SU-DHL-6 (cell line): Measurements from ENCODE around the gene DMD.

Experiments used
- EZH2phosphoT487 ChIP-seq: fragments of 200-600 bp; sonication (generic), shearing (Covaris generic); conservative IDR thresholded peaks from 2 replicates; pipeline ENCODE4 v1.6.1; 2018; ENCODE audit warnings: mild to moderate bottlenecking, antibody characterized with exemption, low read length, moderate library complexity, mixed read lengths
- TF ChIP-seq, protein P1 (sequence below): fragments of 200-600 bp; sonication (generic); IDR thresholded peaks from one replicate; pipeline ENCODE4 v1.5.1; 2017; ENCODE audit warnings: antibody characterized with exemption, mild to moderate bottlenecking, low read length, moderate library complexity; ENCODE audit not compliant: insufficient read depth, poor library complexity, severe bottlenecking

DNA sequence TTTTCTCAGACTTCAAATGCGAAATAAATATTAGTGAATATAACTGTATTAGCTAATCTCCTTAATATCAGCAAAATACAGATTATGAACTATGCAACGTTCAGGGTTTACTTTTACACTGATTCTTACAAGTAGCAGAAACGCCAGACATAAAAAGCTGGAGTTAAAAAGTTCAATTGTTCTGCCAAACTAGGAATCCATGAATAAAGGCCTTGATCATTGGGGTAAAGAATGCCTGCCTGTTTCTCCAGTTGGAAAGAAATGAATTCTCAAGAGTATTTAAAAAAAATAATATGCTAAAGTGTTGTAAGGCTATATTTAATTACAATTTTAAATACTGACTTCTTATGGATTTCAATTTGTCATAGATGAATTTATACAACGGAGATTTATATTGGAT is 612.2 kb downstream of the DMD start:
- TF ChIP-seq, protein P1, sequence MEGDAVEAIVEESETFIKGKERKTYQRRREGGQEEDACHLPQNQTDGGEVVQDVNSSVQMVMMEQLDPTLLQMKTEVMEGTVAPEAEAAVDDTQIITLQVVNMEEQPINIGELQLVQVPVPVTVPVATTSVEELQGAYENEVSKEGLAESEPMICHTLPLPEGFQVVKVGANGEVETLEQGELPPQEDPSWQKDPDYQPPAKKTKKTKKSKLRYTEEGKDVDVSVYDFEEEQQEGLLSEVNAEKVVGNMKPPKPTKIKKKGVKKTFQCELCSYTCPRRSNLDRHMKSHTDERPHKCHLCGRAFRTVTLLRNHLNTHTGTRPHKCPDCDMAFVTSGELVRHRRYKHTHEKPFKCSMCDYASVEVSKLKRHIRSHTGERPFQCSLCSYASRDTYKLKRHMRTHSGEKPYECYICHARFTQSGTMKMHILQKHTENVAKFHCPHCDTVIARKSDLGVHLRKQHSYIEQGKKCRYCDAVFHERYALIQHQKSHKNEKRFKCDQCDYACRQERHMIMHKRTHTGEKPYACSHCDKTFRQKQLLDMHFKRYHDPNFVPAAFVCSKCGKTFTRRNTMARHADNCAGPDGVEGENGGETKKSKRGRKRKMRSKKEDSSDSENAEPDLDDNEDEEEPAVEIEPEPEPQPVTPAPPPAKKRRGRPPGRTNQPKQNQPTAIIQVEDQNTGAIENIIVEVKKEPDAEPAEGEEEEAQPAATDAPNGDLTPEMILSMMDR = no peak
- no peak for TF ChIP-seq EZH2phosphoT487
